MG63 (cell line): ENCODE measurements around the gene AKNA. TPM values are rescaled to one million over a fixed set of nuclear protein-coding genes. Genes with fewer than 3 reads are reported as not detected.

Source experiments
- DNase-seq: peaks from one replicate; pipeline ENCODE4 v3.0.0-alpha.2; 2020
- H3K27me3 ChIP-seq: fragments of 250-450 bp; sonication (Bioruptor Pico); 2 replicates; pipeline ENCODE4 v1.5.1; 2020; ENCODE audit warnings: mild to moderate bottlenecking, moderate library complexity
- H3K36me3 ChIP-seq: fragments of 250-450 bp; sonication (Bioruptor Pico); 2 replicates; pipeline ENCODE4 v1.5.1; 2020; ENCODE audit warnings: mild to moderate bottlenecking, moderate library complexity
- H3K4me3 ChIP-seq: fragments of 250-450 bp; sonication (Bioruptor Pico); 2 replicates; pipeline ENCODE4 v1.5.1; 2020; ENCODE audit warnings: mild to moderate bottlenecking, moderate library complexity
- H3K9me3 ChIP-seq: fragments of 250-450 bp; sonication (Bioruptor Pico); 2 replicates; pipeline ENCODE4 v1.5.1; 2020; ENCODE audit warnings: mild to moderate bottlenecking, moderate library complexity
- total RNA-seq: library from RNA; depleted of rRNA; stranded (reverse); fragments of >200 nt; shearing (Covaris generic); gene quantifications from 2 replicates; pipeline ENCODE4 v1.2.3, GENCODE V29; 2014; ENCODE audit warnings: low replicate concordance

Gene AKNA
- total RNA-seq, 1 experiment from 2014 or later, result 1.4 TPM

GRCh38 chr9:114357911-114358328, 29.9 kb downstream of the AKNA start:
- H3K36me3 ChIP-seq, result no peaks in the 10 kb centered on the region
- H3K27me3 ChIP-seq, result no peaks in the 10 kb centered on the region
- no peak for DNase-seq
- no peak overlapping the region for H3K4me3 ChIP-seq
- H3K9me3 ChIP-seq, result no peaks in the 10 kb centered on the region

GRCh38 chr9:114357360-114357759, 30.4 kb downstream of the AKNA start:
- DNase-seq, result no peak
- Histone ChIP-seq H3K27me3 (no peaks in the 10 kb centered on the region), H3K9me3 (no peaks in the 10 kb centered on the region), H3K36me3 (no peaks in the 10 kb centered on the region), H3K4me3 (no peak overlapping the region)

GRCh38 chr9:114356792-114357191, 31.0 kb downstream of the AKNA start:
- DNase-seq, result peak; percentile 30
- H3K9me3 ChIP-seq, result no peaks in the 10 kb centered on the region
- H3K27me3 ChIP-seq, result no peaks in the 10 kb centered on the region
- H3K4me3 ChIP-seq, result no peak overlapping the region
- no peaks in the 10 kb centered on the region for H3K36me3 ChIP-seq

GRCh38 chr9:114355821-114356220, 32.0 kb downstream of the AKNA start:
- Histone ChIP-seq H3K9me3 (no peaks in the 10 kb centered on the region), H3K36me3 (no peaks in the 10 kb centered on the region), H3K4me3 (no peak overlapping the region), H3K27me3 (no peaks in the 10 kb centered on the region)
- no peak for DNase-seq

- Histone ChIP-seq H3K27me3 (no peaks in the 10 kb centered on the region), H3K4me3 (no peak overlapping the region), H3K36me3 (no peaks in the 10 kb centered on the region; the same call in 1 of the 2 replicates), H3K9me3 (no peaks in the 10 kb centered on the region)
- DNase-seq, result no peak
These were observed 35.9 kb downstream of the AKNA start for GRCh38 chr9:114351932-114352331.

GRCh38 chr9:114350636-114351401, 37.0 kb downstream of the AKNA start:
- Histone ChIP-seq H3K9me3 (no peaks in the 10 kb centered on the region), H3K36me3 (no peaks in the 10 kb centered on the region; the same call in 1 of the 2 replicates), H3K27me3 (no peaks in the 10 kb centered on the region), H3K4me3 (no peak overlapping the region)
- DNase-seq, result no peak

- Histone ChIP-seq H3K4me3 (no peak overlapping the region), H3K36me3 (no peaks in the 10 kb centered on the region; the same call in 1 of the 2 replicates)
- no peak for DNase-seq
These were observed 37.9 kb downstream of the AKNA start for GRCh38 chr9:114349713-114350480.

GRCh38 chr9:114348906-114349482, 38.8 kb downstream of the AKNA start:
- Histone ChIP-seq H3K9me3 (no peaks in the 10 kb centered on the region), H3K27me3 (no peaks in the 10 kb centered on the region), H3K4me3 (no peak overlapping the region), H3K36me3 (no peaks in the 10 kb centered on the region; the same call in 1 of the 2 replicates)
- DNase-seq, result peak; percentile 95

More at GRCh38 chr9:114349713-114350480, 37.9 kb downstream of the AKNA start:
- Histone ChIP-seq H3K27me3 (no peaks in the 10 kb centered on the region), H3K9me3 (no peaks in the 10 kb centered on the region)

- no peak overlapping the region for H3K4me3 ChIP-seq
- H3K27me3 ChIP-seq, result no peaks in the 10 kb centered on the region
- no peak for DNase-seq
- no peaks in the 10 kb centered on the region; the same call in 1 of the 2 replicates for H3K36me3 ChIP-seq
- H3K9me3 ChIP-seq, result no peaks in the 10 kb centered on the region
These were observed 39.4 kb downstream of the AKNA start for GRCh38 chr9:114348261-114348905.

GRCh38 chr9:114347675-114348074, 40.1 kb downstream of the AKNA start:
- H3K27me3 ChIP-seq, result no peaks in the 10 kb centered on the region
- no peak for DNase-seq
- no peak overlapping the region for H3K4me3 ChIP-seq
- no peaks in the 10 kb centered on the region for H3K9me3 ChIP-seq
- H3K36me3 ChIP-seq, result no peaks in the 10 kb centered on the region; the same call in 1 of the 2 replicates

- DNase-seq, result no peak
- H3K27me3 ChIP-seq, result no peaks in the 10 kb centered on the region
- H3K4me3 ChIP-seq, result no peak overlapping the region
- H3K36me3 ChIP-seq, result no peaks in the 10 kb centered on the region; the same call in 1 of the 2 replicates
- no peaks in the 10 kb centered on the region for H3K9me3 ChIP-seq
These were observed 41.6 kb downstream of the AKNA start for GRCh38 chr9:114346146-114346545.

- no peaks in the 10 kb centered on the region for H3K9me3 ChIP-seq
- H3K27me3 ChIP-seq, result no peaks in the 10 kb centered on the region
- no peak overlapping the region for H3K4me3 ChIP-seq
- no peaks in the 10 kb centered on the region; the same call in 1 of the 2 replicates for H3K36me3 ChIP-seq
- DNase-seq, result no peak
These were observed 42.2 kb downstream of the AKNA start for GRCh38 chr9:114345493-114346065.

GRCh38 chr9:114344692-114345091, 43.1 kb downstream of the AKNA start:
- Histone ChIP-seq H3K4me3 (no peak overlapping the region), H3K27me3 (no peaks in the 10 kb centered on the region), H3K36me3 (no peaks in the 10 kb centered on the region; the same call in 1 of the 2 replicates), H3K9me3 (no peaks in the 10 kb centered on the region)
- no peak for DNase-seq

- Histone ChIP-seq H3K9me3 (no peaks in the 10 kb centered on the region), H3K27me3 (no peaks in the 10 kb centered on the region), H3K36me3 (no peaks in the 10 kb centered on the region), H3K4me3 (no peak overlapping the region)
- no peak for DNase-seq
These were observed 43.6 kb downstream of the AKNA start for GRCh38 chr9:114344188-114344566.

GRCh38 chr9:114343471-114344187, 44.2 kb downstream of the AKNA start:
- Histone ChIP-seq H3K9me3 (no peaks in the 10 kb centered on the region), H3K4me3 (no peak overlapping the region), H3K36me3 (no peaks in the 10 kb centered on the region), H3K27me3 (no peaks in the 10 kb centered on the region)
- DNase-seq, result no peak
